ENCODE data around the gene SLC25A24.

DNA sequence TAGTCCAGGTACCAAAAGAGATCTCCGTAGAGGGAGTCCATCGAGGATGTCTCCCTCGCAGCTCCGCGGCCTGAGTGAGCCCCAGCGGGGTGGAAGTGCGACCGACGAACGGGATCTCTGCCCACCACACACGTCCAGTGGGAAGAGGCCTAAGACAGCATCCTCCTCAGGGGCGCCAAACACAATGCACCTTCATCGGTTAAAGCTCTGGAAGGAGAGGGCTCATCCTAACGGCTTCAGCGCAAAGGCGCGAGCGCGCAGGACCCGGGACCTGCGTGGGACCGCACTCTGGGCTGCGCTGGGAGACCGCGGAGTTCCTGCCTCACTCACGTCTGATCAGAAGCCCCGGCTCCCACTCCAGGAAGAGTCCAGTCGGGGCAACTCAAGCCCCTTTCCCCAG lies 7.6 kb downstream of the SLC25A24 start:
- TF ChIP-seq SIN3A (IDR thresholded peaks at IDR 0.05; ENCODE audit: low read depth) (no peak), ATF3 (IDR thresholded peaks at IDR 0.05) (no peak), SP1 (IDR thresholded peaks at IDR 0.05; ENCODE audit: low read depth) (no peak), CTCF (IDR thresholded peaks at IDR 0.05 in 2 of 3, conservative IDR thresholded peaks at IDR 0.05 in 1 of 3; ENCODE audit: borderline replicate concordance in 1 of 3, insufficient read depth in 1 of 3, low read depth in 2 of 3, low read length in 2 of 3) (no peak), POLR2A (IDR thresholded peaks at IDR 0.05; ENCODE audit: borderline replicate concordance, extremely low read depth, insufficient read depth, insufficient read length) (no peak), ZNF274 (IDR thresholded peaks at IDR 0.05; ENCODE audit: low read depth, low read length) (no peak), MAX (IDR thresholded peaks at IDR 0.05) (no peak), EGR1 (IDR thresholded peaks at IDR 0.05; ENCODE audit: low read depth) (no peak), POLR2AphosphoS5 (IDR thresholded peaks at IDR 0.05; ENCODE audit: low read depth, low read length) (no peak), YY1 (IDR thresholded peaks at IDR 0.05; ENCODE audit: extremely low read depth, insufficient replicate concordance, low read depth, low read length) (no peak), EZH2 (IDR thresholded peaks at IDR 0.05) (no peak), REST (IDR thresholded peaks at IDR 0.05; ENCODE audit: low read depth) (no peak), RAD21 (IDR thresholded peaks at IDR 0.05; ENCODE audit: low read depth) (no peak), JUND (IDR thresholded peaks at IDR 0.05) (no peak)
